Measurements from ENCODE around the gene SRSF7.
"Not testable (repeated sequence)": the region's sequence is repeated elsewhere in the genome, so short reads cannot be mapped to it uniquely, and the experiment has no call there.

SRSF7 gene

GRCh38 chr2:38751596-38752410, 642 bp upstream of the SRSF7 start:
- peak; percentile 58 to 73 for DNase-seq

- peak in 1 of 2 experiments; percentile 49 for DNase-seq
Measured at GRCh38 chr2:38750011-38750890, 910 bp downstream of the SRSF7 start.

- no peak for DNase-seq
Measured at GRCh38 chr2:38748943-38749804, 2.0 kb downstream of the SRSF7 start.

- no peak for DNase-seq
Measured at GRCh38 chr2:38748391-38748790, 2.8 kb downstream of the SRSF7 start.

GRCh38 chr2:38747819-38748218, 3.3 kb downstream of the SRSF7 start:
- no peak for DNase-seq

GRCh38 chr2:38747007-38747424, 4.1 kb downstream of the SRSF7 start:
- no peak for DNase-seq

GRCh38 chr2:38745267-38745666, 5.9 kb downstream of the SRSF7 start:
- DNase-seq = no peak

GRCh38 chr2:38744399-38744780, 6.8 kb downstream of the SRSF7 start:
- no peak for DNase-seq

- DNase-seq = no peak
Measured at GRCh38 chr2:38743672-38744398, 7.3 kb downstream of the SRSF7 start.

- DNase-seq = no peak
Measured at GRCh38 chr2:38742797-38743559, 8.2 kb downstream of the SRSF7 start.

- DNase-seq = peak in 1 of 2 experiments; percentile 33
Measured at GRCh38 chr2:38740851-38741731, 10.1 kb downstream of the SRSF7 start.

- no peak for DNase-seq
Measured at GRCh38 chr2:38739524-38739923, 11.6 kb downstream of the SRSF7 start.

GRCh38 chr2:38737925-38738324, 13.2 kb downstream of the SRSF7 start:
- no peak for DNase-seq

- DNase-seq = not testable (repeated sequence)
Measured at GRCh38 chr2:38737000-38737698, 14.0 kb downstream of the SRSF7 start.

- DNase-seq = no peak
Measured at GRCh38 chr2:38735999-38736320, 15.2 kb downstream of the SRSF7 start.

GRCh38 chr2:38734299-38735058, 16.7 kb downstream of the SRSF7 start:
- no peak for DNase-seq

GRCh38 chr2:38733300-38733971, 17.7 kb downstream of the SRSF7 start:
- no peak for DNase-seq

GRCh38 chr2:38731684-38732221, 19.4 kb downstream of the SRSF7 start:
- no peak for DNase-seq

All from NCI-H526 (cell line).